ENCODE data around the gene PALM3.

Gene PALM3

GRCh38 chr19:14070268-14071050 is 8.6 kb upstream of the PALM3 start:
- TF ChIP-seq OSR1 (CRISPR knock-in tag; IDR thresholded peaks at IDR 0.05) (no peak), ZC3H10 (CRISPR knock-in tag; IDR thresholded peaks at IDR 0.05) (no peak), ISL1 (CRISPR knock-in tag; IDR thresholded peaks at IDR 0.05) (no peak), GLIS3 (CRISPR knock-in tag; IDR thresholded peaks at IDR 0.05) (no peak)
- no peak for ATAC-seq

- ATAC-seq = no peak
- TF ChIP-seq RARB (CRISPR knock-in tag; IDR thresholded peaks at IDR 0.05) (no peak), ZFP3 (CRISPR knock-in tag; IDR thresholded peaks at IDR 0.05) (no peak), ZFP30 (CRISPR knock-in tag; IDR thresholded peaks at IDR 0.05) (no peak), ARNTL (CRISPR knock-in tag; IDR thresholded peaks at IDR 0.05; ENCODE audit: borderline replicate concordance, low read depth) (no peak), CSRNP3 (CRISPR knock-in tag; IDR thresholded peaks at IDR 0.05) (no peak), PATZ1 (CRISPR knock-in tag; IDR thresholded peaks at IDR 0.05; ENCODE audit: borderline replicate concordance) (no peak), BACH2 (CRISPR knock-in tag; IDR thresholded peaks at IDR 0.05; ENCODE audit: borderline replicate concordance) (no peak), GLIS3 (CRISPR knock-in tag; IDR thresholded peaks at IDR 0.05) (no peak), OSR1 (CRISPR knock-in tag; IDR thresholded peaks at IDR 0.05) (no peak), CREB5 (CRISPR knock-in tag; IDR thresholded peaks at IDR 0.05; ENCODE audit: low read depth) (no peak), CSDC2 (CRISPR knock-in tag; IDR thresholded peaks at IDR 0.05) (no peak), TCF4 (CRISPR knock-in tag; IDR thresholded peaks at IDR 0.05; ENCODE audit: borderline replicate concordance) (no peak), ZNF8 (CRISPR knock-in tag; IDR thresholded peaks at IDR 0.05) (no peak), SNAI2 (CRISPR knock-in tag; IDR thresholded peaks at IDR 0.05) (no peak), TSHZ2 (CRISPR knock-in tag; IDR thresholded peaks at IDR 0.05) (no peak), ZNF70 (CRISPR knock-in tag; IDR thresholded peaks at IDR 0.05) (no peak), ZC3H10 (CRISPR knock-in tag; IDR thresholded peaks at IDR 0.05) (no peak), ISL1 (CRISPR knock-in tag; IDR thresholded peaks at IDR 0.05) (no peak), POU6F1 (CRISPR knock-in tag; IDR thresholded peaks at IDR 0.05; ENCODE audit: borderline replicate concordance, low read depth) (no peak), ESRRG (CRISPR knock-in tag; IDR thresholded peaks at IDR 0.05) (no peak)
Observed at GRCh38 chr19:14066134-14066533, 4.3 kb upstream of the PALM3 start.

GRCh38 chr19:14063105-14063504 is 1.2 kb upstream of the PALM3 start:
- ATAC-seq = no peak
- TF ChIP-seq CREB5 (CRISPR knock-in tag; IDR thresholded peaks at IDR 0.05; ENCODE audit: low read depth) = no peak
- TF ChIP-seq PPARA (CRISPR knock-in tag; IDR thresholded peaks at IDR 0.05; ENCODE audit: borderline replicate concordance) = no peak
- no peak for TF ChIP-seq TSHZ2 (CRISPR knock-in tag; IDR thresholded peaks at IDR 0.05)

Measured in SK-N-SH treated with all-trans-retinoic acid at 6 μM for 48 hours (cell line).